ENCODE results near the gene RIN3. TPM values are rescaled to one million over a fixed set of nuclear protein-coding genes. Genes with fewer than 3 reads are reported as not detected.

Gene RIN3
- total and polyA plus RNA-seq, 2 experiments from 2014 or later = 3.5 to 5.4 TPM

DNA sequence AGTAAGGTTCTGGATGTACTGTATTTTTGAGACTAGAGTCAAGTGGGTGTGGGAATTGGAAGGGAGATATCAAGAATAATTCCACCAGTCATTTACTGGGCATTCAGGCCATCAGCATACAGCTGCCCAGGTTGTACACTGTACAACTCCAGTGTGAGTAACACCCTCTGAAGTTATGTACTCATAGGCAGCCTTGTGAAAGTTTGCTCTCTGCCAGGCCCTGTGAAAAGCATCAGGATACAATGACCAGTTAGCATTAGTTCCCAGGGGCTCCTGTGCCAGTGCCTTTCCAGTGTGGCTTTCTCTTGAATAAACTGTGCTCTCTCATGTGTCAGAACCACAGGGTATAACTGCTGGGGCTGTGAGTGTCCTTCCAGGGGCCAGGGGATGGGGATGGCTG, 145.1 kb downstream of the RIN3 start:
- no peaks in the 10 kb centered on the region for H3K27me3 ChIP-seq
- no peak overlapping the region for H3K4me3 ChIP-seq
- TF ChIP-seq, protein P1, sequence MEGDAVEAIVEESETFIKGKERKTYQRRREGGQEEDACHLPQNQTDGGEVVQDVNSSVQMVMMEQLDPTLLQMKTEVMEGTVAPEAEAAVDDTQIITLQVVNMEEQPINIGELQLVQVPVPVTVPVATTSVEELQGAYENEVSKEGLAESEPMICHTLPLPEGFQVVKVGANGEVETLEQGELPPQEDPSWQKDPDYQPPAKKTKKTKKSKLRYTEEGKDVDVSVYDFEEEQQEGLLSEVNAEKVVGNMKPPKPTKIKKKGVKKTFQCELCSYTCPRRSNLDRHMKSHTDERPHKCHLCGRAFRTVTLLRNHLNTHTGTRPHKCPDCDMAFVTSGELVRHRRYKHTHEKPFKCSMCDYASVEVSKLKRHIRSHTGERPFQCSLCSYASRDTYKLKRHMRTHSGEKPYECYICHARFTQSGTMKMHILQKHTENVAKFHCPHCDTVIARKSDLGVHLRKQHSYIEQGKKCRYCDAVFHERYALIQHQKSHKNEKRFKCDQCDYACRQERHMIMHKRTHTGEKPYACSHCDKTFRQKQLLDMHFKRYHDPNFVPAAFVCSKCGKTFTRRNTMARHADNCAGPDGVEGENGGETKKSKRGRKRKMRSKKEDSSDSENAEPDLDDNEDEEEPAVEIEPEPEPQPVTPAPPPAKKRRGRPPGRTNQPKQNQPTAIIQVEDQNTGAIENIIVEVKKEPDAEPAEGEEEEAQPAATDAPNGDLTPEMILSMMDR (IDR thresholded peaks at IDR 0.05; ENCODE audit: low read depth, low read length) = no peak
- no peak for DNase-seq (ENCODE audit: low read depth in 1 of 2, low spot score in 1 of 2)
- H3K9me3 ChIP-seq (ENCODE audit: low read depth) = no peaks in the 10 kb centered on the region
- no peaks in the 10 kb centered on the region for H3K36me3 ChIP-seq
- H3K27ac ChIP-seq = no peak overlapping the region
- H3K4me1 ChIP-seq (ENCODE audit: low read depth) = no peaks in the 10 kb centered on the region

DNA sequence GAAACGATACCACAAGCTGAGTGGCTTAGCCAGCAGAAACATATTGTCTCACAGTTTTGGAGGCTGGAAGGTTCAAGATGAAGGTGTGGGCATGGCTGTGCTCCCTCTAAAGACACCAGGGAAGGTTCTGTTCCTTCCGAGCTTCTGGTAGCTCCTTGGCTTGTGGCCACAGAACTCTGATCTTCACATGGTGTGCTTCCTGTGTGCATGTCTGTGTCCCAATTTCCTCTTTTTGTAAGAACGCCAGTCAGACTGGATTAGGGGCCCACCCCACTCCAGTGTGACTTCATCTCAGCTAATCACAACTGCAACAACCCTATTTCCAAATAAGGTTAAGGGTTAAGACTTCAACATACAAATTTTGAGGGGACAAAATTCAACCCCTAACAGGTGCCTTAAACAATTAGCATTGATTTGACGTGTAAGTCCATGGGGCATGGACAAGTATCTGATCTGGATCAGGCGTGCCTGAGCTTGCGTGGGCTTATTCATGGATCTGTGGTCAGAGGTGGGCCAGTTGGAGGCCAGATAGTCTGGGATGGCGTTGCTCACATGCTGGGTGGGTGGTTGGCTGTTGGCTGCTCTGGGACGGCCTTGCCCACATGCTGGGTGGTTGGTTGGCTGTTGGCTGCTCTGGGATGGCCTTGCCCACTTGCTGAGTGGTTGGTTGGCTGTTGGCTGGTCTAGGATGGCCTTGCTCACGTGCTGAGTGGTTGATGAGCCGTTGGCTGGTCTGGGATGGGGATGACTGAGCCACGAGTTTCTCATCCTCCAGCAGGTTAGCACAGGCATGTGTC, 146.4 kb downstream of the RIN3 start:
- H3K27ac ChIP-seq = no peak overlapping the region
- no peaks in the 10 kb centered on the region for H3K36me3 ChIP-seq
- TF ChIP-seq, protein P1 (IDR thresholded peaks at IDR 0.05; ENCODE audit: low read depth, low read length) = no peak

GRCh38 chr14:92660571-92660970, 147.0 kb downstream of the RIN3 start:
- no peak overlapping the region for H3K4me3 ChIP-seq
- H3K36me3 ChIP-seq = no peaks in the 10 kb centered on the region
- TF ChIP-seq, protein P1 (IDR thresholded peaks at IDR 0.05; ENCODE audit: low read depth, low read length) = no peak

More for the DNA sequence above, 146.4 kb downstream of the RIN3 start:
- Histone ChIP-seq H3K27me3 (no peaks in the 10 kb centered on the region), H3K4me3 (no peak overlapping the region), H3K9me3 (ENCODE audit: low read depth) (no peaks in the 10 kb centered on the region), H3K4me1 (ENCODE audit: low read depth) (no peaks in the 10 kb centered on the region)
- peak in 1 of 2 donors; percentile 76 for DNase-seq (ENCODE audit: low read depth in 1 of 2, low spot score in 1 of 2)

DNA sequence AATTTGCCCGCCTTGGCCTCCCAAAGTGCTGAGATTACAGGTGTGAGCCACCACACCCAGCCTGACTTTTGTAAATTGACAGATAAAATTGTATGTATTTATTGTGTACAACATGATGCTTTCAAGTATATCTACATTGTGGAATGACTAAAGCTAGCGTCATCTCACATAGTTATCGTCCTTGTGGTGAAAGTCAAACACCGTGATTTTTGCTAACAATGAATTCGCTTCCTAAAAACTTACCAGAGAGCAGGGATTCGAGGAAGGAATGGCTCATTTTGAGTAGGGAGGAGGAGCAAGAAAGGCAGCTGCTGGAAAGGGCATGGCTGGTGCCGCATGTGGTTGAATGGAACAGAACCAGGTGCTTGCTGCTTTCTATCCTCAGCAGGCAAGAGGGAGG, 149.5 kb downstream of the RIN3 start:
- Histone ChIP-seq H3K4me1 (ENCODE audit: low read depth) (no peaks in the 10 kb centered on the region), H3K36me3 (no peaks in the 10 kb centered on the region), H3K27me3 (no peaks in the 10 kb centered on the region), H3K27ac (no peak overlapping the region), H3K4me3 (no peak overlapping the region), H3K9me3 (ENCODE audit: low read depth) (no peaks in the 10 kb centered on the region)
- DNase-seq (ENCODE audit: low read depth in 1 of 2, low spot score in 1 of 2) = peak in 1 of 2 donors; percentile 60
- TF ChIP-seq, protein P1 (IDR thresholded peaks at IDR 0.05; ENCODE audit: low read depth, low read length) = no peak

More at GRCh38 chr14:92660571-92660970, 147.0 kb downstream of the RIN3 start:
- no peak overlapping the region for H3K27ac ChIP-seq
- no peaks in the 10 kb centered on the region for H3K4me1 ChIP-seq (ENCODE audit: low read depth)
- no peak for DNase-seq (ENCODE audit: low read depth in 1 of 2, low spot score in 1 of 2)
- H3K27me3 ChIP-seq = no peaks in the 10 kb centered on the region
- H3K9me3 ChIP-seq (ENCODE audit: low read depth) = no peaks in the 10 kb centered on the region

DNA sequence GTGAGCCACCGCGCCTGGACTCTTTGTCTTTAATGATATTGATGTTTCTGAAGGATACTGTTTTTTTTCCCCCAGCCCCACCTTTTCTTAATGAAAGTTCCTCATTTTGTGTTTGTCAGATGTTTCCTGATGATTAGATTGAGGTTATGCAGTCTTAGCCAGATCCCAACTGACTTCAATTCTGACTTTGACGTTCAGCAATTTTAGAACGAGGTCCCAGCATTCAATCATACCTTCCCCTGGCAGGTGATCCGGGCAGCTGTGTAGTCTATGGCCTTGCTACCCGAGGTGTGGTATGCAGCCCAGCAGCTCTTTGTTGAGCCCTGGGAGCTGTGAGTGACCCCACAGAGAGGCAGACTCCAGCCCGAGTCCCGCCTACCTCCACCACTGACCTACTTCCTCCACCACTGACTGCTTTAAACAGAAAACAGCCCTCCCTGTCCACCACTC, 152.1 kb downstream of the RIN3 start:
- Histone ChIP-seq H3K27ac (no peak overlapping the region), H3K9me3 (ENCODE audit: low read depth) (no peaks in the 10 kb centered on the region), H3K4me3 (no peak overlapping the region), H3K36me3 (no peaks in the 10 kb centered on the region), H3K4me1 (ENCODE audit: low read depth) (no peaks in the 10 kb centered on the region), H3K27me3 (no peaks in the 10 kb centered on the region)
- TF ChIP-seq, protein P1 (IDR thresholded peaks at IDR 0.05; ENCODE audit: low read depth, low read length) = no peak
- DNase-seq (ENCODE audit: low read depth in 1 of 2, low spot score in 1 of 2) = no peak

Measured in cardiac muscle cell (in vitro differentiated cells and primary cell).